Kidney (tissue), 14 donors: ENCODE results near the gene RAB36. TPM values are rescaled to one million over a fixed set of nuclear protein-coding genes. Genes with fewer than 3 reads are reported as not detected.

ENCODE experiments used
- DNase-seq, 5 donors: peaks; one replicate each; pipeline ENCODE4 v3.0.0-alpha.2; 2013 to 2020
- FAIRE-seq: peaks from 2 replicates; lab custom pipeline; 2012; peaks lifted over from hg19 to GRCh38; lab: Jason Lieb, UNC
- H3K27ac ChIP-seq, 2 donors: one replicate each; pipeline ENCODE4 v1.7.0; 2013; ENCODE audit warnings: low read depth in 2 of 2, low read length in 2 of 2, inconsistent platforms in 1 of 2
- H3K27me3 ChIP-seq: one replicate; pipeline ENCODE4 v1.7.1; 2013; ENCODE audit warnings: low read length, inconsistent platforms; ENCODE audit not compliant: control insufficient read depth, insufficient read depth
- H3K36me3 ChIP-seq, 3 donors: one replicate each; pipeline versions ENCODE4 v1.7.0 to v1.7.1; 2013; ENCODE audit warnings: low read length in 3 of 3, control low read depth in 1 of 3, inconsistent platforms in 1 of 3; ENCODE audit not compliant: insufficient read depth in 3 of 3, control insufficient read depth in 2 of 3
- H3K4me1 ChIP-seq, 3 donors: one replicate each; pipeline versions ENCODE4 v1.7.0 to v1.7.1; 2013; ENCODE audit warnings: low read length in 3 of 3, inconsistent platforms in 1 of 3, low read depth in 1 of 3; ENCODE audit not compliant: control insufficient read depth in 2 of 3, insufficient read depth in 2 of 3
- H3K4me3 ChIP-seq, 3 donors: one replicate each; pipeline versions ENCODE4 v1.7.0 to v1.8.1; 2013; ENCODE audit warnings: low read length in 3 of 3, control low read depth in 1 of 3, inconsistent platforms in 1 of 3
- H3K9ac ChIP-seq, 3 donors: one replicate each; pipeline versions ENCODE4 v1.7.0 to v1.7.1; 2013; ENCODE audit warnings: low read length in 3 of 3, control low read depth in 1 of 3, inconsistent platforms in 1 of 3
- H3K9me3 ChIP-seq, 3 donors: one replicate each; pipeline versions ENCODE4 v1.7.0 to v1.7.1; 2013; ENCODE audit warnings: low read length in 3 of 3, control low read depth in 1 of 3, inconsistent platforms in 1 of 3; ENCODE audit not compliant: control insufficient read depth in 2 of 3, insufficient read depth in 1 of 3
- intact Hi-C: fragments of 100-400 bp; cut with DNase I; formaldehyde crosslinking; loops from one replicate; pipeline ENCODE4 v1.11.1; 2022
- polyA plus RNA-seq: library from polyadenylated mRNA; stranded (reverse); fragments of 350-450 nt; fragmentation: Illumina TruSeq; extraction: RNeasy Lipid Tissue Mini Kit (QIAGEN cat#74804); gene quantifications from one replicate; pipeline ENCODE4 v1.2.3, GENCODE V29; 2014; ENCODE audit warnings: low read depth, low replicate concordance; ENCODE audit not compliant: insufficient read depth
- total RNA-seq: library from RNA; stranded (reverse); fragmentation: NEBNext Ultra II Directional; extraction: Animal tissue kit (Norgen Biotek cat#: 25700); gene quantifications from one replicate; pipeline ENCODE4 v1.2.1, GENCODE V29; 2021
- TF ChIP-seq, protein P1 (sequence below): IDR thresholded peaks from 3 replicates; pipeline ENCODE4 v1.5.1; 2012; ENCODE audit warnings: mild to moderate bottlenecking, moderate library complexity, borderline replicate concordance; ENCODE audit not compliant: insufficient read depth; ENCODE audit errors: extremely low read depth
- donor health status: control.
- donor health status: control.
- donor health status: control.
- donor health status: control.
- donor health status: control.
- donor health status: DM: yes; HTN: yes; CAD: no.
- donor health status: Normal renal cell carcinoma (clear cell type).

Gene RAB36
- total and polyA plus RNA-seq, 2 donors from 2014 or later: 9.7 to 30.5 TPM

DNA sequence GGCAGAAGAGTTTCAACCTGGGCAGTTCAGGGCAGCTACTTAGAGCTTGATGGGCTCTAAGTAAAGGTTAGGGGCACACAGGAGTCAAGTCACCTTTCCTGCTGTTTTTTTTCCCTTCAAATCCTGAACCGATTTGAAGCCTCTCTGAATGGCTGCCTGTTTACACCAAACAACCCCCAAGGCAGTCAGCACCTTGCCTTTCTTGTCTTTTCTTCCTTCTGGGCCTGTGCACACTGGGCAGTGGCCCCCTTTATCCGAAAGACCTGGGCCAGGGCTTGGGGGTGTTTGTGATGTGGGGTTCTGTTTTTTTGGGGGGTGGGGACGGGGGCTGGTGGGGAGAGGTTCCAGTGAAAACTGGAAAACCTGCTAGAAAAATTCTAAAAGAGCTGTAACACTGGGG lies 7.8 kb upstream of the RAB36 start:
- intact Hi-C loops: no loop called here
- DNase-seq (no peak), FAIRE-seq (no peak)
- H3K4me3 ChIP-seq: no peak overlapping the region
- TF ChIP-seq, protein P1, sequence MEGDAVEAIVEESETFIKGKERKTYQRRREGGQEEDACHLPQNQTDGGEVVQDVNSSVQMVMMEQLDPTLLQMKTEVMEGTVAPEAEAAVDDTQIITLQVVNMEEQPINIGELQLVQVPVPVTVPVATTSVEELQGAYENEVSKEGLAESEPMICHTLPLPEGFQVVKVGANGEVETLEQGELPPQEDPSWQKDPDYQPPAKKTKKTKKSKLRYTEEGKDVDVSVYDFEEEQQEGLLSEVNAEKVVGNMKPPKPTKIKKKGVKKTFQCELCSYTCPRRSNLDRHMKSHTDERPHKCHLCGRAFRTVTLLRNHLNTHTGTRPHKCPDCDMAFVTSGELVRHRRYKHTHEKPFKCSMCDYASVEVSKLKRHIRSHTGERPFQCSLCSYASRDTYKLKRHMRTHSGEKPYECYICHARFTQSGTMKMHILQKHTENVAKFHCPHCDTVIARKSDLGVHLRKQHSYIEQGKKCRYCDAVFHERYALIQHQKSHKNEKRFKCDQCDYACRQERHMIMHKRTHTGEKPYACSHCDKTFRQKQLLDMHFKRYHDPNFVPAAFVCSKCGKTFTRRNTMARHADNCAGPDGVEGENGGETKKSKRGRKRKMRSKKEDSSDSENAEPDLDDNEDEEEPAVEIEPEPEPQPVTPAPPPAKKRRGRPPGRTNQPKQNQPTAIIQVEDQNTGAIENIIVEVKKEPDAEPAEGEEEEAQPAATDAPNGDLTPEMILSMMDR: no peak
- H3K9ac ChIP-seq: no peak overlapping the region
- H3K27ac ChIP-seq: no peak overlapping the region
- H3K4me1 ChIP-seq: peaks cover 0 to 10% (median 5%) of the 10 kb centered on the region in 3 donors
- no peaks in the 10 kb centered on the region for H3K27me3 ChIP-seq
- H3K9me3 ChIP-seq: no peaks in the 10 kb centered on the region
- no peaks in the 10 kb centered on the region for H3K36me3 ChIP-seq

DNA sequence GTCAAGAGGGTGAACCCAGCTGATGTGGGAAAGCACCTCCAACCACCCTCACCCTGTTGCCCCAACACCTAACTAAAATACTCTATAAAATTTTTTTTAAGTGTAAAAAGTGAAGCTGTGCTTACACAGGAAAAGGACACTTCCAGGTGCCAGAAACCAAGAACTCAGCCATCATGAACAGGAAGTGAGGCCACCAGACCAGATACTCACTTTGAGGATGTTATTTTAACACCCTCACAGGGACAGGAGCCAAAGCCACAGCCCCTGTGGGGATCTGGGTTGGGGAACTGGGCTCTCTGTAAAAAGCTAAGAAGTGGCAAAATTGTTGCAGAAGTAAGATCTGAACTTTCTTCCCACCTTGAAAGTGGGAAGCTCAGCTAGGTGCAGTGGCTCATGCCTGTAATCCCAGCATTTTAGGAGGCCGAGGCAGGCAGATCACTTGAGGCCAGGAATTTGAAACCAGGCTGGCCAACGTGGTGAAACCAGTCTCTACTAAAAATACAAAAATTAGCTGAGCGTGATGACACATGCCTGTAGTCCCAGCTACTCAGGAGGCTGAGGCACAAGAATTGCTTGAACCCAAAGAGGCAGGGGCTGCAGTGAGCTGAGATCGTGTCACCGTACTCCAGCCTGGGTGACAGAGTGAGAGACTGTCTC lies 7.2 kb upstream of the RAB36 start:
- DNase-seq: peak in 1 of 5 donors; percentile 26
- FAIRE-seq: no peak
- Histone ChIP-seq H3K4me1 (peaks cover 0 to 15% (median 11%) of the 10 kb centered on the region in 3 donors), H3K36me3 (no peaks in the 10 kb centered on the region), H3K9me3 (no peaks in the 10 kb centered on the region), H3K4me3 (no peak overlapping the region), H3K27ac (peak overlapping the region in 1 of 2 donors; percentile 64), H3K27me3 (no peaks in the 10 kb centered on the region), H3K9ac (peak overlapping the region in 1 of 3 donors; percentile 40)
- intact Hi-C loops: no loop called here
- TF ChIP-seq, protein P1: no peak

DNA sequence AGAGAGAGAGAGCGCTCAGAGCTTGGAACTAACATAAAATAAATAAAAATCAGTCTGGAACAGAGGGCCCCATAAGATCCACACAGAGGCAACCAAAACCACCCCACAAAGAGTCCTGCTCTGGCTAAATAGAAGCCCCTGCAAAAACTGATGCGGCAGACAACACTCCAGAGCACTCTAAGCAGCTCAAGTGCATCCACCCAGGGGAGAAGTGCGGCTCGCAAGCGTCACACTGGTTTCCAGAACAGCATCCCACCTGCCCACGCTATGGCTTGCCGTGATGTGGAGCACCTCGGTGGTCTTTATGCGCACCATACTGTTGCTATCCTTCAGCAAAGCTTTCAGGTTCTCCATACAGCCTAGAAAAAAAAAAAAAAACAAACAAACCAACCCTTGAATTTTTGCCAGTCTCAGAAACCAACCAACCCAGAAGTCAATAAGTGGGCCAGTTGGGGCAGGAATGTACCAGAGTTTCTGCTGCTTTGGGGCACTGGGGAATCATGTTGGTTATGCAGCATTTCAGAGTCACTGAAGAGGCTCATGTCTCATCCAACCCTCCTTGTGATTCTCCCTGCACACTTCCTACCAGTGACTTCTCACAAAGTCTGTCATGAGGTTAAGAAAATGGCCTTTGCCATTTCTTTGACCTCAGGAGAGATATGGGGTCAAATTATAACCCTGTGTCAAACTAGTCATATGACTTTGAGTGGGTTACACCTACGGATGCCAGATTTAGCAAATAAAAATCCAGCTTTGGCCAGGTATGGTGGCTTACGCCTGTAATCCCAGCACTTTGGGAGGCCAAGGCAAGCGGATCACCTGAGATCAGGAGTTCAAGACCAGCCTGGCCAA lies 6.5 kb upstream of the RAB36 start:
- Histone ChIP-seq H3K9me3 (no peaks in the 10 kb centered on the region), H3K27me3 (no peaks in the 10 kb centered on the region), H3K4me3 (no peak overlapping the region), H3K36me3 (no peaks in the 10 kb centered on the region), H3K4me1 (peaks cover 0 to 15% (median 11%) of the 10 kb centered on the region in 3 donors), H3K9ac (no peak overlapping the region), H3K27ac (peak overlapping the region; percentile 38 to 64)
- TF ChIP-seq, protein P1: no peak
- FAIRE-seq: no peak
- intact Hi-C loops: no loop called here
- DNase-seq: peak in 1 of 5 donors; percentile 45
